Panc1 (cell line): Measurements from ENCODE around the gene SSC4D.
"Not testable (repeated sequence)": the region's sequence is repeated elsewhere in the genome, so short reads cannot be mapped to it uniquely, and the experiment has no call there.

Experiments
- REST ChIP-seq, 2 experiments: IDR thresholded peaks; 2 replicates each; pipeline ENCODE4 v1.6.1; 2011 to 2012; ENCODE audit warnings: low read depth in 2 of 2, control low read depth in 1 of 2, low read length in 1 of 2, mild to moderate bottlenecking in 1 of 2, moderate library complexity in 1 of 2; ENCODE audit not compliant: insufficient read depth in 1 of 2
- TF ChIP-seq, protein P1 (sequence below): fragments of 450-650 bp; IDR thresholded peaks from 2 replicates; pipeline ENCODE4 v1.5.1; 2017; ENCODE audit warnings: mild to moderate bottlenecking

GRCh38 chr7:76439120-76439888 lies 29.8 kb upstream of the SSC4D start:
- TF ChIP-seq, protein P1, sequence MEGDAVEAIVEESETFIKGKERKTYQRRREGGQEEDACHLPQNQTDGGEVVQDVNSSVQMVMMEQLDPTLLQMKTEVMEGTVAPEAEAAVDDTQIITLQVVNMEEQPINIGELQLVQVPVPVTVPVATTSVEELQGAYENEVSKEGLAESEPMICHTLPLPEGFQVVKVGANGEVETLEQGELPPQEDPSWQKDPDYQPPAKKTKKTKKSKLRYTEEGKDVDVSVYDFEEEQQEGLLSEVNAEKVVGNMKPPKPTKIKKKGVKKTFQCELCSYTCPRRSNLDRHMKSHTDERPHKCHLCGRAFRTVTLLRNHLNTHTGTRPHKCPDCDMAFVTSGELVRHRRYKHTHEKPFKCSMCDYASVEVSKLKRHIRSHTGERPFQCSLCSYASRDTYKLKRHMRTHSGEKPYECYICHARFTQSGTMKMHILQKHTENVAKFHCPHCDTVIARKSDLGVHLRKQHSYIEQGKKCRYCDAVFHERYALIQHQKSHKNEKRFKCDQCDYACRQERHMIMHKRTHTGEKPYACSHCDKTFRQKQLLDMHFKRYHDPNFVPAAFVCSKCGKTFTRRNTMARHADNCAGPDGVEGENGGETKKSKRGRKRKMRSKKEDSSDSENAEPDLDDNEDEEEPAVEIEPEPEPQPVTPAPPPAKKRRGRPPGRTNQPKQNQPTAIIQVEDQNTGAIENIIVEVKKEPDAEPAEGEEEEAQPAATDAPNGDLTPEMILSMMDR, result not testable (repeated sequence)
- not testable (repeated sequence) for TF ChIP-seq REST (IDR thresholded peaks at IDR 0.05; ENCODE audit: insufficient read depth in 1 of 2, low read depth in 2 of 2, low read length in 1 of 2)
